KOPT-K1 (cell line): ENCODE data around the gene ADAM8.
"Not testable (repeated sequence)": the region's sequence is repeated elsewhere in the genome, so short reads cannot be mapped to it uniquely, and the experiment has no call there.

Source experiments
- H3K27ac ChIP-seq: fragments of 200-600 bp; sonication (generic); 2 replicates; pipeline ENCODE4 v1.5.1; 2016; ENCODE audit warnings: antibody characterized with exemption, mild to moderate bottlenecking, low read depth, low read length; ENCODE audit not compliant: poor library complexity, severe bottlenecking
- H3K36me3 ChIP-seq: fragments of 200-600 bp; sonication (generic); 2 replicates; pipeline ENCODE4 v1.5.1; 2017; ENCODE audit warnings: antibody characterized with exemption, mild to moderate bottlenecking, low read length, moderate library complexity; ENCODE audit not compliant: insufficient read depth
- H3K9me3 ChIP-seq: fragments of 200-600 bp; sonication (generic); 2 replicates; pipeline ENCODE4 v1.5.1; 2017; ENCODE audit warnings: antibody characterized with exemption, low read length, mild to moderate bottlenecking; ENCODE audit not compliant: insufficient read depth, poor library complexity, severe bottlenecking

The ADAM8 gene

DNA sequence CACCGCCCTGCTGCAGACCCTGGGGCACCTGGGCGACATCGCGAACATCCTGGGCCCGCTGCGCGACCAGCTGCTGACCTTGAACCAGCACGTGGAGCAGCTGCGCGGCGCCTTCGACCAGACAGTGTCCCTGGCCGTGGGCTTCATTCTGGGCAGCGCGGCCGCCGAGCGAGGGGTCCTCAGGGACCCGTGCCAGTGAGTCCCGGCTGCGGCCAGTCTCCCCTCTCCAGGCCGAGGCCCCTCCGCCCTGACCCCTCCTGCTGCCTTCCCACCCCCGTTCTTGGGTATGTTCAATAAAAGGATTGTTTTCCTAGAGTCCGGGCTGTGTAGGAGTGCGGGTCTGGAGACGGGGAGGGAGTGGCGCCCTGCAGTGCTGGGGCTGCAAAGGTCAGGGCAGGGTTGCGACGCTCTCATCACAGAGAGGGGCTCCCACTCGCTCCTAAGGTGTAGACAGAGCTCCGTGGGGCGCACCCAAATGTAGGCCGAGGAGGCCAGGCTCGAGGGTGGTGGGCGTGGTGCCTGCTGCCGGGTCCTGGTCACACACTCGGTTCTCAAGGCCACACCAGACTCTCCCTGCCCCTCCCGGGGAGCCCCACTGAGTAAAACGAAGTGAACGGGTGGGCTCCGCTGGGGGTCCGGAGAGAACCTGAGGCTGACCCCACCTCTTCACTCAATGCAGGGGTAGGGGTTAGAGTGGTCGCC is 45.3 kb downstream of the ADAM8 start:
- H3K36me3 ChIP-seq: no peaks in the 10 kb centered on the region
- no peak overlapping the region for H3K27ac ChIP-seq
- H3K9me3 ChIP-seq: no peaks in the 10 kb centered on the region

DNA sequence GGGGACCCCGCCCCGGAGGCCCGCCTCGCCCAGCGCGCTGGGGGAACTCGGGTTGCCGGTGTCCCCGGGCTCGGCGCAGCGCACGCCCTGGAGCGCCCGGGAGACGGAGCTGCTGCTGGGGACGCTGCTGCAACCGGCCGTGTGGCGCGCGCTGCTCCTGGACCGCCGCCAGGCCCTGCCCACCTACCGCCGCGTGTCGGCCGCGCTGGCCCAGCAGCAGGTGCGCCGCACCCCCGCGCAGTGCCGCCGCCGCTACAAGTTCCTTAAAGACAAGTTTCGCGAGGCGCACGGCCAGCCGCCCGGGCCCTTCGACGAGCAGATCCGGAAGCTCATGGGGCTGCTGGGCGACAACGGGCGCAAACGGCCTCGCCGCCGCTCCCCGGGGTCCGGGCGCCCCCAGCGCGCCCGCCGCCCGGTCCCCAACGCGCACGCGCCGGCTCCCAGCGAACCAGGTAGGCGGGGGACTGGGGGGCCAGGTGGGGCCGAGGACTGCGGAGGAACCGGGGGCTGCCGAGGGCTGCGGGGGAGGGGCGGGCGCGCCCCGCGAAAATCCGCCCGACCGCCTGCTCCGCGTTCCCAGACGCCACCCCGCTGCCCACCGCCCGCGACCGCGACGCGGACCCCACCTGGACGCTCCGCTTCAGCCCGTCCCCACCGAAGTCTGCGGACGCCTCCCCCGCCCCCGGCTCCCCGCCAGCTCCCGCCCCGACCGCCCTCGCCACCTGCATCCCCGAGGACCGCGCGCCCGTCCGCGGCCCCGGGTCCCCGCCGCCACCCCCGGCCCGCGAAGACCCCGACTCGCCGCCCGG is 46.1 kb downstream of the ADAM8 start:
- Histone ChIP-seq H3K27ac (no peak overlapping the region), H3K36me3 (no peaks in the 10 kb centered on the region), H3K9me3 (no peaks in the 10 kb centered on the region)

DNA sequence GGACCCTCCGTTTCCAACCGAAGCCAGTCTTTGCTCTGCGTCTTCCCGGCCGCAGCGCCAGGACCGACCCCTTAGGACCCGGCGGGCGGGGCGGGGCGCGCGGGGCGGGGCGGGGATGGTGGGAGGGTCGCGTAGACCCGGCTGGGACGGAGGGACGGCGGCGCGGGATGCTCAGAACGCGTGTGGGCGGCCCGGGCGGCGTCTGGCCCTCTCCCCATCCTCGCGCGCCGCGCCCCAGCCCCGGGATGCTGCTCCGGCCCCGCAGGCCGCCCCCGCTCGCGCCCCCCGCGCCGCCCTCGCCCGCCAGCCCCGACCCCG is 46.7 kb downstream of the ADAM8 start, which contains the start of gene UTF1:
Gene UTF1 (plus strand): TSS at position 174 of the 318 bp plus-strand sequence. CDS start 72 bp downstream, at position 246.
- H3K9me3 ChIP-seq: no peaks in the 10 kb centered on the region
- no peaks in the 10 kb centered on the region for H3K36me3 ChIP-seq
- no peak within 1 kb of the TSS for H3K27ac ChIP-seq

DNA sequence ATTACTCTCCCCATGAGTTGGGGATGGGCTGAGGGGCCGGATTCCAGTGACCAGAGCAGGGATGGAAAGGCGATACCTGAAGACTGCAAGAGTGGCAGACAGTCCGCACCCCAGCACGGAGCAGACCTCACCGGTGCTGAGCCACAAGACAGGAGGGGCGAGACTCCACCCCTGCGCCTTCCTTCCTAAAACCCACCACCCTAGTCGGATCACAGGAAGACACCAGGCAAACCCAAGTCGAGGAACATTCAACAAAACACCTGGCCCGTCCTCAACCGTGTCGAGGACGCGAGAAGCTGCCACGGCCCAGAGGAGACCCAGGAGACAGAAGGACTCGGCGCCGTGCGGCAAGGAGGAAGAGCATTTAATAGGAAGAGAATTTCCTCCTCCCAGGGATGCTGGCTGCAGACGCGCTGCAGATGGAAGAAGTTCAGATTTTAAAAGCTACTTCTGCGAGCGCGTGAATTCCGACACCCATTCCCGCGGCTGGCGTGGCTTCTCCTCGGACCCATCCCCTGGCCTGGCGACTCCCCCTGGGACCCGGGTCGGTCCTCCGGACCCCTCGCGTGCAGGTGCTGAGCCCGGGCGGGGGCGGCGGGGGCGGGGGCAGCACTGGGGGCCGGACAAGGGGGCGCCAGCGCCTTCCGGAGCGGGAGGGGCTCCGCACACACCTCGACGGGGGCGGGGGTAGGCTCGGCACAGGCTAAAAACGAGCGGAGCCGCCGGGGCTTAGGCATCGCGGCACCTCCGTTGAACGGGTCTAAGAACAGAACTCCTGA is 47.2 kb downstream of the ADAM8 start:
- Histone ChIP-seq H3K9me3 (no peaks in the 10 kb centered on the region), H3K36me3 (no peaks in the 10 kb centered on the region), H3K27ac (no peak overlapping the region)

DNA sequence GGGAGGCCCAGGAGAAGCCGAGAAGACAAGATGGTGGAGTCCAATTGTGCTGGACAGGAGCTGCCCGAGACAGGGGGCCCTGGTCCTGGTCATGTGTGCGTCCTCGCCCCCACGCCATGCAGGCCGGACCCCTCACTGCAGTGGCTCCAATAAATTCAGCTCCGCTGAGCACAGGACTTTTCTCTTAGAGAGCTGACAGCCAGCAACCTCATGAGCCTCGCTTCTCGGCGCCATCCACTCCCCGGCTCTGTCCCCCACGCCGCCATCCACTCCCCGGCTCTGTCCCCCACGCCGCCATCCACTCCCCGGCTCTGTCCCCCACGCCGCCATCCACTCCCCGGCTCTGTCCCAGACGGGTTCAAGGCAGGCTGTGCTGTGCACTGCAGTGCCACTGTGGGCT is 49.4 kb downstream of the ADAM8 start:
- Histone ChIP-seq H3K27ac (no peak overlapping the region), H3K36me3 (no peaks in the 10 kb centered on the region), H3K9me3 (no peaks in the 10 kb centered on the region)

DNA sequence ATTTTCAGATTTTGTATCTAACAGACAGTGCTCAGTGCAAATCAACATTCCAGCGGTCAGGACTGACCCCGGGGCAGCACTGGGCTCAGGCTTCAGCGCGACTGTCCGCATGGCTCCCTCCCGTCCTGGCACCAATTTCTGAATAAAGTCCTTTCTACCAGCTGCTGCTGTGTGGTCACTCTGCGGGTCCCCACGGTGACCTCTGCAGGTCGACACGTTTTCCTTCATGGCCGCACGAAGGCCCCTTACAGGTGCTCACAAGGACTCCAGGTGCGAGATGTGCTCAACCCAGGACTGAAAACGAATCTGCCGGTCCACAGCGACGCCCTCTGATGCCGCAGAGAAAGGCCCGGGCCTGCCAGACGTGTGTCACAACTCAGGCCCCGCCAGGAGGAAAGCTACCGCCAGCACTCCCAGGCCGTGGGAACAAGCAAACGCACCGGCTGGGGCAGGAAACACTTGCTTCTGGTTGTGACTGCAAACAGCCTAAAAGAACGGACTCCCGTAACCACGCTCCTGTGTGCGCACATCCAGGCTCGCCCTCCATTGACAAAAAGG is 50.3 kb downstream of the ADAM8 start:
- Histone ChIP-seq H3K27ac (no peak overlapping the region), H3K9me3 (no peaks in the 10 kb centered on the region), H3K36me3 (no peaks in the 10 kb centered on the region)

DNA sequence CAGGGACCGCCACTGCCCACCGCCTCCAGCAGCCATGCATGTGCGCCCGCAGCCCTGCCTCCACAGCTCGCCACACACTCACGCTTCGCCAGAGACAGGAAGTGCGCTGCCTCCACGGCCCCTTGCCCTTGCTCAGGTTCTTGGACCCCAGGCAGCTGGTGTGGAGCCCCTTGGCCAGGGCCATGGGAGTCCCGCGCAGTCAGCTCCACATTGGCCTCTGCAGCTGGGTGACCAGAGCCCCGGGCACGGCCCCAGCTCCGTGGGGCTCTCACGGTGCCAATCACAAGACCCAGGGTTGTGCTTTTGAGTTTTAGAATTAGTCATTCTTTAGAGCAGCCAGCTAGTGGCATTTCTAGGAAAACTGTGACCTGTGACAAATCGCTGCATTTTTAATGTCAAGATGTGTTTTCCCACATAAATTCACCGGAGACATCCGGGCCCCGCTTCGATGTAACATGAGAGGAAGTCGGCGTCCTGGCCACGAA is 50.9 kb downstream of the ADAM8 start:
- H3K36me3 ChIP-seq: no peaks in the 10 kb centered on the region
- H3K9me3 ChIP-seq: no peaks in the 10 kb centered on the region
- no peak overlapping the region for H3K27ac ChIP-seq

DNA sequence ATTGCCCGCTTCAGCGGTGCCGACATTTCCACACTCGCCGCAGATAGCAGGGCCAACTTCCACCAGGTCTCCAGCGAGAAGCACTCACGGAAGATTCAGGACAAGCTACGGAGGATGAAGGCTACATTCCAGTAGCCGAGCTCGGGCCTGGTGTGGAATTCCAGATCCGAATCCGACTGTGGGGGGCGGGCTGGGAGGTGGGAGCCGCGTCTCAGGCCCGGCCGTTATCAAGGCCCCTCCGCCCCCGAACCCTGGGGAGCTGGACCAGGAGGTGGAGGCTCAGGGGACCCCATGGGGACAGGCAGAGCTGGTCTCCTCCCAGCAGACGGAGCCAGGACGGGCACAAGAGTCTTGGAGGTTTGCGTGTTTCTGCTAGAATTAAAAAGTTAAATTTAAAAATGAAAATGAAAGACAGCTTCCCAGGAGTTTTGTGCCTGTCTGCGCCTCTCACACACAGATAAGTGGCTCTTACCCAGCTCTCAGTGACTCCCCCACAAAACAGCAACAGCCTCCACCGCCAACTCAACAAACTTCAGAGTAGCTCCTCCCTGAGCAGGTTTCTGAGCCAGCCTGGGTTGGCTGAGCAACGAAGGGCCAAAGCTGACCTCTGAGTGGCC is 51.8 kb downstream of the ADAM8 start:
- Histone ChIP-seq H3K9me3 (no peaks in the 10 kb centered on the region), H3K27ac (no peak overlapping the region), H3K36me3 (no peaks in the 10 kb centered on the region)

DNA sequence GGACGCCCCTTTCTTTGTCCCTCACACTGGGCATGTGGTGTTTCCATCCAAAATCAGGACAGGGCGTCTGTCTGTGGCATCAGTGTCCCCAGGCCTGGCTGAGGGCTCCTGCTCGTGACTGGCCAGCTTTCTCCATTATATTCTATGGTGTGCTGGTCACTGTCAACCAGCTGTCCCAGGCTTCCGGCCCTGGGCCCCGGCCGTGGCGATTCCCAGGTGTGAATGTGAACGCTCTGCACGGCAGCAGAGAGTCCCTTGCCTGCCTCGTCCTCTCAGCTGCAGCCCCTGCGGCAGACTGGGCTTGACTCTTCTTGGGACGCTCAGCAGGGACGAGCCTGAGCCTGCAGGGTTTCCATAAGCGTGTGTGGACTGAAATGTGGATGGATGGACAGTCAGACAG is 52.6 kb downstream of the ADAM8 start:
- Histone ChIP-seq H3K9me3 (no peaks in the 10 kb centered on the region), H3K36me3 (no peaks in the 10 kb centered on the region), H3K27ac (no peak overlapping the region)

DNA sequence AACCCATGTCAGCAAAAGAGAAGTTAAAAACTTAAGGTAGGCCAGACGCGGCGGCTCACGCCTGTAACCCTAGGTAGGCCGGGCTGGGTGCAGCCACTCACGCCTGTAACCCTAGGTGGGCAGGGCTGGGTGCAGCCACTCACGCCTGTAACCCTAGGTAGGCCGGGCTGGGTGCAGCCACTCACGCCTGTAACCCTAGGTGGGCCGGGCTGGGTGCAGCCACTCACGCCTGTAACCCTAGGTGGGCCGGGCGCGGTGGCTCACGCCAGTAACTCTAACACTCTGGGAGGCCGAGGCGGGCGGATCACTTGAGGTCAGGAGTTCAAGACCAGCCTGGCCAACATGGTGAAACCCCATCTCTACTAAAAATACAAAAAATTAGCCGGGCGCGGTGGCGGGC is 54.9 kb downstream of the ADAM8 start:
- H3K9me3 ChIP-seq, H3K36me3 ChIP-seq, H3K27ac ChIP-seq: not testable (repeated sequence)

DNA sequence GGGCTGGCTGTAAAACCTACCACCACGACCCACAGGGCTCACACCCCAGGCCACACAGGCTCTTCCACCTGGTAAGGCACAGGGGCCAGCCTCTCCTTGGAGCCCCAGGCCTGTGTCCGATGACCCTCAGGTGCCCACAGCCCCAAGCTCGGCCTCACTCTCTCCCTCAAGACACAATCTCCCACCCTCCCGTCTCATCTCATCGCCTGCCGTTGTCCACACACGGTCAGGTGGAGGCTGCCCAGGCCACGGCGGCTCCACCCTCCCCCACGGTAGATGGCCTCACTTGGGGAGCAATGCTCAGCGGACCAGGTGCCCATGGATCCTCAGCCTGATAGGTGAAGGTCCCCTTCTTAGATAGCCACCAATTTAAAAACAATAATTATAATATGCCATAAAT is 55.3 kb downstream of the ADAM8 start:
- H3K9me3 ChIP-seq: no peaks in the 10 kb centered on the region
- H3K27ac ChIP-seq: no peak overlapping the region
- no peaks in the 10 kb centered on the region for H3K36me3 ChIP-seq

DNA sequence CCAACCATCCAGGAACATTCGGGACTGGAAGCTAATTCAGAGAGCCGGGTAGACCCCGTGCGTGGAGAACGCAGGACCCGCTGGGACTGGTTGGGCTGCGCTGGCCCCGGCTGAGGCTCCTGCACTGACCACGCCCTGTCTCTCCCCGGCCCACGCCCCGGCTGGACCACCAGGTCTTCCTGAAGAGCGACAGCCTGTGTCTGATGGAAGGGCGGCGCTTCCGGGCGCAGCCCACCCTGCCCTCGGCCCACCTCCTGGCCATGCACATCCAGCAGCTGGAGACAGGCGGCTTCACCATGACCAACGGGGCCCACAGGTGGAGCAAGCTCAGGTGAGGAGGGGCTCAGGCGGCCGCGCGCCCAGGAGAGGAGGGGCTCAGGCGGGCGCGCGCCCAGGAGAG is 56.9 kb downstream of the ADAM8 start:
- Histone ChIP-seq H3K36me3 (no peaks in the 10 kb centered on the region), H3K9me3 (no peaks in the 10 kb centered on the region), H3K27ac (no peak overlapping the region)

DNA sequence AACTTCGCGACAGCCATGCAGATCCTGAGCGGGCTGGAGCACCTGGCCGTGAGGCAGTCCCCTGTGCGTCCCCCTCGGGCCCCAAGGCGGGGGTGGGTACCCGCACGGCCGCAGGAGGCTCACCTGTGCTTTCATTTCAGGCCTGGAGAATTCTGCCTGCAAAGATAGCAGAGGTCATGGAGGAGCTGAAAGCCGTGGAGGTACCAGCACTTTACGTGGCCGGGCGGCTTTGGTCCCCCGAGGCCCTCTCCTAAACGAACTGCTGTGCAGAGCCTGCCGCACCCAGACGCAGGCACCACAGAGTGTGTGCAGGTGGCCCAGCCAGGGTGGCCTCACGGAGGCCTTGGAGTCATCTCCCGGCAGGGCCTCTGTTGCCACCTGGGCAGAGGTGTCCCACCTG is 57.8 kb downstream of the ADAM8 start:
- no peak overlapping the region for H3K27ac ChIP-seq
- no peaks in the 10 kb centered on the region for H3K36me3 ChIP-seq
- no peaks in the 10 kb centered on the region for H3K9me3 ChIP-seq

DNA sequence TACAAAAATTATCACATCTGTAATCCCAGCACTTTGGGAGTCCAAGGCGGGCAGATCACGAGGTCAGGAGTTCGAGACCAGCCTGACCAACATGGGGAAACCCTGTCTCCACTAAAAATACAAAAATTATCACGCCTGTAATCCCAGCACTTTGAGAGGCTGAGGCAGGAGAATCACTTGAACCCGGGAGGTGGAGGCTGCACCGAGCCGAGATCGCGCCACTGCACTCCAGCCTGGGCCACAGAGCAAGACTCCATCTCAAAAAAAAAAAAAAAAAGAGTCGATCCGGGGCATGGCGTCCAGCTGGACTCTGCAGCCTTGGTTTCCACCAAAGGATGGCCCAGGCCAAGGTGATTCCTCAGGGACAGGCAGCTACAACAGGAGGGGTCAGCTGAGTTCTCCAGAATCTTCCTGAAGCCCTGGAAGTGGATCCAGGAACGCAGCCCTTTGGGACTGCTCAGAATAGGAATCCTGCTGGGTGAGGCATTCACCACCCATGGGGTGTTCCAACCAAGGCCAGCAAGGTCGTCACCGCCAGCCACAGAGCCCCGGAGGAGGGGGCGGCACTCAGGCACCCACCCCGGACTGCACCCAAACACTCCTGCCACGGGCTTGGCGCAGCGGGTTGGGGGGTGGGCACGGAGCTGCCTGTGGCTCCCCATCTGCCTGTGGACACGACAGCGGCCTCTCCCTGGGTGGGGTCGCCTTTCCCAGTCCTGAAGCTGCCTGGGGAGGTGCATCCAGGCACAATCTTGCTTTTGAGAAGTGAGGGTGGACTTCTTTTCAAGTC is 58.7 kb downstream of the ADAM8 start:
- Histone ChIP-seq H3K9me3 (no peaks in the 10 kb centered on the region), H3K27ac (no peak overlapping the region), H3K36me3 (no peaks in the 10 kb centered on the region)
